ENCODE data around the gene TOP2B. TPM values are rescaled to one million over a fixed set of nuclear protein-coding genes. Genes with fewer than 3 reads are reported as not detected.
A peak's percentile ranks its signal among the peaks of the same experiment; 100 is the strongest.

TOP2B gene, protein sequence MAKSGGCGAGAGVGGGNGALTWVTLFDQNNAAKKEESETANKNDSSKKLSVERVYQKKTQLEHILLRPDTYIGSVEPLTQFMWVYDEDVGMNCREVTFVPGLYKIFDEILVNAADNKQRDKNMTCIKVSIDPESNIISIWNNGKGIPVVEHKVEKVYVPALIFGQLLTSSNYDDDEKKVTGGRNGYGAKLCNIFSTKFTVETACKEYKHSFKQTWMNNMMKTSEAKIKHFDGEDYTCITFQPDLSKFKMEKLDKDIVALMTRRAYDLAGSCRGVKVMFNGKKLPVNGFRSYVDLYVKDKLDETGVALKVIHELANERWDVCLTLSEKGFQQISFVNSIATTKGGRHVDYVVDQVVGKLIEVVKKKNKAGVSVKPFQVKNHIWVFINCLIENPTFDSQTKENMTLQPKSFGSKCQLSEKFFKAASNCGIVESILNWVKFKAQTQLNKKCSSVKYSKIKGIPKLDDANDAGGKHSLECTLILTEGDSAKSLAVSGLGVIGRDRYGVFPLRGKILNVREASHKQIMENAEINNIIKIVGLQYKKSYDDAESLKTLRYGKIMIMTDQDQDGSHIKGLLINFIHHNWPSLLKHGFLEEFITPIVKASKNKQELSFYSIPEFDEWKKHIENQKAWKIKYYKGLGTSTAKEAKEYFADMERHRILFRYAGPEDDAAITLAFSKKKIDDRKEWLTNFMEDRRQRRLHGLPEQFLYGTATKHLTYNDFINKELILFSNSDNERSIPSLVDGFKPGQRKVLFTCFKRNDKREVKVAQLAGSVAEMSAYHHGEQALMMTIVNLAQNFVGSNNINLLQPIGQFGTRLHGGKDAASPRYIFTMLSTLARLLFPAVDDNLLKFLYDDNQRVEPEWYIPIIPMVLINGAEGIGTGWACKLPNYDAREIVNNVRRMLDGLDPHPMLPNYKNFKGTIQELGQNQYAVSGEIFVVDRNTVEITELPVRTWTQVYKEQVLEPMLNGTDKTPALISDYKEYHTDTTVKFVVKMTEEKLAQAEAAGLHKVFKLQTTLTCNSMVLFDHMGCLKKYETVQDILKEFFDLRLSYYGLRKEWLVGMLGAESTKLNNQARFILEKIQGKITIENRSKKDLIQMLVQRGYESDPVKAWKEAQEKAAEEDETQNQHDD (N-terminal part only)
- 100 to 1,000 TPM in 10 of 12 donors, 10 to 100 TPM in 1, not detected in 1; 90.2 to 199 (median 152) TPM for polyA plus RNA-seq (ENCODE audit: insufficient read length in 12 of 12)
- long read RNA-seq, donor 1, result 0 reads
- long read RNA-seq, donor 2, full-length matches to known transcripts, result 9 of 9 reads
- long read RNA-seq, donor 2, partial matches to known transcripts, result 0 of 9 reads
- long read RNA-seq, donor 2, other reads (novel, unspliced or antisense), result 0 of 9 reads
- long read RNA-seq, donor 3, result 0 reads
- long read RNA-seq, donor 4, full-length matches to known transcripts, result 1 of 6 reads
- long read RNA-seq, donor 4, partial matches to known transcripts, result 5 of 6 reads
- long read RNA-seq, donor 4, other reads (novel, unspliced or antisense), result 0 of 6 reads
- long read RNA-seq, donor 5, full-length matches to known transcripts, result 2 of 2 reads
- long read RNA-seq, donor 5, partial matches to known transcripts, result 0 of 2 reads
- long read RNA-seq, donor 5, other reads (novel, unspliced or antisense), result 0 of 2 reads
- long read RNA-seq, donor 6, full-length matches to known transcripts, result 1 of 1 reads
- long read RNA-seq, donor 6, partial matches to known transcripts, result 0 of 1 reads
- long read RNA-seq, donor 6, other reads (novel, unspliced or antisense), result 0 of 1 reads
- long read RNA-seq, donor 7, full-length matches to known transcripts, result 1 of 1 reads
- long read RNA-seq, donor 7, partial matches to known transcripts, result 0 of 1 reads
- long read RNA-seq, donor 7, other reads (novel, unspliced or antisense), result 0 of 1 reads
- long read RNA-seq, donor 8, full-length matches to known transcripts, result 4 of 18 reads
- long read RNA-seq, donor 8, partial matches to known transcripts, result 14 of 18 reads
- long read RNA-seq, donor 8, other reads (novel, unspliced or antisense), result 0 of 18 reads
- long read RNA-seq, donor 9, full-length matches to known transcripts, result 1 of 12 reads
- long read RNA-seq, donor 9, partial matches to known transcripts, result 11 of 12 reads
- long read RNA-seq, donor 9, other reads (novel, unspliced or antisense), result 0 of 12 reads
- long read RNA-seq, donor 10, partial matches to known transcripts, result 5 of 5 reads
- long read RNA-seq, donor 10, other reads (novel, unspliced or antisense), result 0 of 5 reads
- long read RNA-seq, donor 11, result 0 reads

DNA sequence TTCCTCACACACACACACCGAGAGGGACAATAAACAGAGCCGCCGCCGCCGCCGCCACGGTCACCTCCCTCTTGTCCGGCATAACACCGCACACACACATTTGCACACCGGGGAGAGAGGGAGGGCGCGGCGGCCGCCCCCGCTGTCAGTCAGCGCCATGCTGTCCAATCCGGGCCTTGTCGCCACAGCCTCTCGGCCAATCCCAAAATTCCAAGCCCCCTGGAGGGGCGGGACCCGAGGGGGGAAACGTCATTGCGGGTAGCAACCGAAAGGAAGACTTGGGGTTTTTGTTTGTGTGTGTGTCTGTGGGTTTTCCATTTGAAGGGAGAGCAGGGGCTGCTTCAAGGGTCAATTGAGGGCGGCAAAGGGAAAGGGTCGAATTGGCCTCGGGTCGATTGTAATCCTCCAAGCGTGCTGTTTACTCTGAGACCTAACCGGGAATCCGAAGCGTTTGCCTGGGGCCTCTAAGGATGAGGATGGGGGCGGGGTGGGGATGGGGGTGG, at the start of gene TOP2B:
TOP2B (minus strand) TSS at position 96 of the 503 bp plus-strand sequence. CDS start 610 bp downstream, outside the sequence.
- DNase-seq, result peak; percentile 98

DNA sequence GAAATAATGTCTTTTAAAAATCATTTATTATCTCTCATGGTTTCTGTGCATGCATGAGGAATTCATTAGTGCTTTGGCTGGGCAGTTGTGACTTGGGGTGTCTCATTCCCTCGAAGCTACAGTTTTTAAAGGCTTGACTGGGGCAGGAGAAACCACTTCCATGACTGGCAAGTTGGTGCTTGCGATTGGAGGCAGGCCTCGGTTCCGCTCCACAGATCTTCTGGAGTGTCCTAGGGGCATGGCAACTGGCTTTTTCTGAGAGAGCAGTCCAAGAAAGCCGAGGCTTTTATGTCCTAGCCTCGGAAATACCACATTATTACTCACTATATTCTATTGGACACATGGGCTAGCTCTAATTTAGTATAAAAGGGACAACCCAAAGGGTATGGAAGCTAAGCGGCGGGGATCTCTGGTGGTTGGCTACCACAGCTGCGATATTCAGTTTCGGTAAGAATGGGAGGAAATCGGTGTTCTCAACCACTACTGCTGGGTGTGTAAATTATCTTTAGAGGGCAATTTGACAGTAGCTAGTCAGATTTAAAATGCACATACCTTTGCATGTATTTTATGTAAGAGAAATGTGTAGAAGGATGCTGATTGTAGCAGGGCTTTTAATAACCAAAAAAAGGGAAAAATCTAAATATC, 48.8 kb upstream of the TOP2B start:
- DNase-seq, result no peak

DNA sequence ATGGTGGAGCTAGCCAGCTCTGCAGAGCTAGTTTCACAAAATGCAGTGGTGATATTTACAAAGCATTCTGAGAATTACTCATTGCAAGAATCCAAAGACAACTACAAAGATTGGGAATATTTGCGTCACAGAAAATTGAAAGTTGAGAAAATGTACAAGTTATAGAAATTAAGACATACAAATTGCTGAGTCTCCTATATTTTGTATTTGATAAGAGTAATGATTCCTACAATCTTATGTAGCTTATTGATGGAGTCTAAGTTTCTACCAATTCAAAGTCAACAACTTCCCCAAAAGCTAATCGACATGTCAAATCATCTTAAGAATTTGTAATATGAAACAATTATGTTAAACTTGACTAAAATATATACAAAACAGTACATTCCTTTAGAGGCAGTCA, 46.4 kb upstream of the TOP2B start:
- DNase-seq, result no peak

DNA sequence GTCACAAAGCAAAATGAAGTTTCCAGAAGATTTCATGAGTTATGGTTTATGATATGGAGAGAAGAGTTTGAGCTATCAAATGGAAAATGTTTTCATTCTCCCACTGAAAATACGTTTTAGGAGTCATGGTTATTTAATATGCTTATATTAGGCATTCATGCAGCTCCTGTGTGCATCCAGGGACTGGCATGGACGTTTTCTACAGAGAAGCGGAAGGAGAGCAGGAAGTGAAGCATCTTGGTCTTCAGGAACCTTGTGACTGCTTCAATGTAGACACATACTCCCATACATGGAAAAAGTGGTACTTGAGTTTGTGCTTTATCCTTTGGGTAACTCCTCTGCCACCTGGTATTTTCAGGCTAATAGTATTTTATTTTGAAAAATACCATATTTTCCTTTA, 43.3 kb upstream of the TOP2B start:
- DNase-seq, result no peak

DNA sequence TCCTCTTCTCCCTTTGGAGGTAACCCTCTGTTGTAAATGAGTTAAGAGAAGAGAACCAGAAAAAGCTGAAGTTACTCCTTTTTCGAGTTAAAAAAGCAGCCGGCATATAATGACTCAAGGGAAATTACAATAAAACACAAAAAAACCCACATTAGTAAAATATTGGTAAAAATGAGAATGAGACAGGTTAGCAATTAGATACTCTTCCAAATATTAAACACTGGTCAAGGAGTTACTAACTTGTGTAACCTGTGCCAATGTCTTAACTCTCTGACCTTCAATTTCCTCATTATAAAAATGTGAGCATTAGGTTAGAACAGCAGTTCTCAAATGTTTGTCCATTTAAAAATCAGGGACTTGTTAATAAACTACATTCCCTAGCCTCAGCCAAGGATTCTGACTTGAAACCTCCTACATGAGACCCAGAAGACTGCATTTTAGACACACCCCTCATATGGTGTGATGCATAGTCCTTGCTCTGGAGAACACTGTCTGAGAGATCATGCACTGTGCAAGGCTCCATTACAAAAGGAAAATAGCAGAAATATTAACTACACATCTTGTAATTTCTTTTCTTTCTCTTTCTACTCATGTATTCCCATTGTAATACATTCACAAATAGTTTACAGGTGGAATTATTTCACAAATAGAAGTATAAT, 42.7 kb upstream of the TOP2B start:
- no peak for DNase-seq

DNA sequence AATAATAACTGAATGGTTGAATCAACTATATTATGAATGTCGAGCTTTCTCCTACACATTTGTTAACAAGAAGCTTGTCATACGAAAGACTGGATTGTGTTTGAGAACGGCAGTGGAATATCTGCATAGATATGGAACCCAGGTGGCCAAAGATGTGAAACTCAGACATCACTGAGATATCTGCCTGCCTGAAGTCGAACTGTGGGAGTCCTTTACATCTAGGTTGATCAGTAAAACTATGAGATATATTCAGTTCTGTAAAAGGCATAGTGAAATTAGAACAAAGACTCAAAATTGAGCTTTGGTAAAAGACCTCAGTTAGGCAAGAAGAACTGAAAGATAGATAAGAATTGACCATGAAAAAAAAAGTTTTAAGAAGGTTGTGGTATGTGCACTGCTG, 41.5 kb upstream of the TOP2B start:
- DNase-seq, result no peak

DNA sequence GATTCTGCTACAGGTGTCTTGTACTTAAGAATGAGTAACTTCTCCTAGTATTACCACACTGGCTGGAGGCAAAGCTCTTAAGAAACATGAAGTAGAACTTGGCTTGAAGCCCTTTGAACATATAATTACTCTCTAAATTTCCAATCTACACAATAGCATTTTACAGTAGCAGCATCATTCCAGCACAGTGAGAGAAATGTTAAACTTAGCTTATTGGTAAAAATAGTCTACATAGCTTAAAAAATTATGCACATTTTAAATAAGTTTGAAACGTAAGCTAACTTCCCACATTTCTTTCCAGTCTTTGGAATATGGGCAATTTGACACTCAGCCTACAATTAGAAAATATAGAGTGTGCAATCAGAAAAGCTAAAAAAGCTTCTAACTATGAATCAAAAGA, 32.8 kb upstream of the TOP2B start:
- DNase-seq, result no peak

DNA sequence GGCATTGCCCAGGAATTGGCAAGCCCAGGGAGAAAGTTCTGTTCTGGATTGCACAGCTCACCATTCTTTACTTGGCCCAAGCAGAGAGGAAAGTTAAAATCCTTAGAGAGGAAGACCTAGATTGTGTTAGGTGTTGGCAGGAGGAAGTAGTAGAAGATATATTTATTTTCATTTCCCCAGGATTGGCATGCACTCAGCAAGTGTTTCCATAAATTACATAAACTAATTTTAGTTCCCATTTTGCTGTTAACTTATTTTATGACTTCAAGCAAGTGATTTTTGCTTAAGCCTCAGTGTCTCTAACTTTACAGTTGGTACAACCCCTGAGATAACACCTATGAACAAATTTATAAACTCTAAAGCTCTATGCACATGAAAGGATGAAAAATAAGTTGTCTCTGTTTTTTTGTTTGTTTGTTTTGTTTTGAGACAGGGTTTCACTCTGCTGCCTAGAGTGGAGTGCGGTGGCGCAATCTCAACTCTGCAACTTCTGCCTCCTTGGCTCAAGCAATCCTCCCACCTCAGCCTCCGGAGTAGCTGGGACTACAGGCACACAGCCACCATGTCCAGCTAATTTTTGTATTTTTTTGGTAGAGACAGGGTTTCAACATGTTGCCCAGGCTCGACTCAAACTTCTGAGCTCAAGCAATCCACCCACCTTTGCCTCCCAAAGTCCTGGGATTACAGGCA, 31.2 kb upstream of the TOP2B start:
- no peak for DNase-seq

DNA sequence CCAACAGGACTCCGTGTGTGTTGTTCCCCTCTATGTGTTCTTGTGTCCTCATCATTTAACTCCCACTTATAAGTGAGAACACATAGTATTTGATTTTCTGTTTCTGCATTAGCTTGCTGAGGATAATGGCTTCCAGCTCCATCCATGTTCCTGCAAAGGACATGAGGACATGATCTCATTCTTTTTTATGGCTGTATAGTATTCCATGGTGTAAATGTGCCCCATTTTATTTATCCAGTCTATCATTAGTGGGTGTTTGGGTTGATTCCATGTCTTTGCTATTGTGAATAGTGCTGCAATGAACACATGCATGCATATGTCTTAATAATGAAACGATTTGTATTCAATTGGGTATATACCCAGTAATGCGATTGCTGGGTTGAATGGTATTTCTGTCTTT, 28.5 kb upstream of the TOP2B start:
- DNase-seq, result no peak

DNA sequence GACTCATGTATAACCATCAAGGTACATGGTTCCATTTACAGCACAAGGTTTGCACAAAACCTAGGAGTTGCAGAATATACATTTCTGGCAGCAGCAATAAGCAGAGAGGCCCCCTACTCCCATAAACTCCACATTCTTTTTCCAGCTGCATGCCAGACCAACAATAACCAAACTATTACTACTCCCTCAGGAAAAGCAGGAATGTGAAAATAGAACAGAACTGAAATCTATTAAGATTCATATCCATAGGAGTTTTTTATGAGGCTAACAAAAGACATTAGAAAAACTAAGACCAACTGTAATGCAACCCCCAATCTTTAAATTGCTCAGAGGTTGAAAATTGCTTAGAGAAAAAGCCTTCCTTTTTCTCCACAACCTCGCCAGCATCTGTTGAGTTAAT, 27.6 kb upstream of the TOP2B start:
- DNase-seq, result peak; percentile 31

DNA sequence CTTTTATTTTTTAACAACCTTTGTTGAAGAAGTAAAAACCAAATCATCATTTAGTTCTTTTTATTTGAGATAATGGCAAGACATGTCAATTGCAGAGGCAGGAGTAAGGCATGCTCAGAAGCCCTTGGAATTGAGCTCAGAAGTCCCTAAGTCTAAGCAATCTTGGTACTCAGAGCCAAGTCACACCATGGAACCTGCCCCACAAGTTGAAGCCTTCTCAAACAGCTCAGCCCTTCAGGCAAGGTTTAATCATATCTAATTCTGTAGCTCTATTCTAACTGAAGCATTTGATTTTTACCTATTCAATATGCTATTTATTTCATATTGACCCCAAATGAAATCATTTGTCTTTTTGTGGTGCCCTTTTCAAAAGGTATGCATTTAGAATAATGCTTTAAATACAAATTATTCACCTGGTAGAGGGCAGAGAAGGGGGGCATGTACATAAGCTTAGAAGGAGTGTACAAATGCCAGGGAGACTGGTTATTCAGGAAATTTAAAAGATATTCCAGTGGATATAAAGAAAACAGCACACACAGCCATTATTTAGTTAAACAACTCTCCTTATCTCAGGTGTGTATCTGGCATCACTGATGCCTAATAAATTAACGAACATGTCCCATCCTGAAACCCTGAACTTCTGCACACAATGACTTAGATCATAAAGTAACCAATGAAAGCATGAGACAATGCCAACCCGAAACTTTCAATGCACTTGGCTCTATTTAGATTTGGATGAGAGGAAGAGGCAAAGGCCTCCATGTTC, 26.2 kb upstream of the TOP2B start:
- DNase-seq, result no peak

DNA sequence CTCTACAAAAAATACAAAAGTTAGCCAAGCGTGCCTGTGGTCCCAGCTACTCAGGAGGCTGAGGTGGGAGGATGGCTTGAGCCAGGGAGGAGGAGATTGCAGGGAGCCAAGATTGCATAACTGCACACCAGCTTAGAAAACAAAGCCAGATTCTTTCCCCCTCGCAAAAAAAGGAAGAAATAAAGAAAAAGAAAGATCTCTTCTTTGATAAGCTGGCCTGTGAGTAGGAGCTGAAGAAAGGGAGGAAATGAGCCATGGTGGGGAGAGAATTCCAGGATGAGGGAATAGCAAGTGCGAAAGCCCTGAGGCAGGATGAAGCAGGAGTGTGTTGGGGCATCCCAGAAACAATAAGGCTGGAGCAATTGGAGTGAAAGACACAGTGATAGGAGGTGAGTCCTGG, 24.5 kb upstream of the TOP2B start:
- DNase-seq, result no peak

DNA sequence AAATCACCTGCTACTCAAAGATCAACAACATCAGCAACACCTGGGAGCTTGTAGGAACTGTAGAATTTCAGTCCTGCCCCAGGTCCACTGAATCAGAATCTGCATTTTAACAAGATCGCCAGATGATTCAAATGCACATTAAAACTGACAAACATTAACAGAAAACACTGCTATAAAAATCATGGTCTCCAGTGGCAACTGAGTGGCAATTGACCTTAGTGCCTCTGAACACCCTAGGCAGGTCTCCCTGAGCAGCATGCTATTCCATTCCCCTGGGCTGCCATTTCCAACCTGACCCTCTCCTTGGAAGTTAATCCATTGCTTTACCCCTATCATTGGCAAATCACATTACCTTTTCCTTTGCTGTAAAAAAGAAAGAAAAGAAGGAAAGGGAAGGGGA, 23.0 kb upstream of the TOP2B start:
- no peak for DNase-seq

DNA sequence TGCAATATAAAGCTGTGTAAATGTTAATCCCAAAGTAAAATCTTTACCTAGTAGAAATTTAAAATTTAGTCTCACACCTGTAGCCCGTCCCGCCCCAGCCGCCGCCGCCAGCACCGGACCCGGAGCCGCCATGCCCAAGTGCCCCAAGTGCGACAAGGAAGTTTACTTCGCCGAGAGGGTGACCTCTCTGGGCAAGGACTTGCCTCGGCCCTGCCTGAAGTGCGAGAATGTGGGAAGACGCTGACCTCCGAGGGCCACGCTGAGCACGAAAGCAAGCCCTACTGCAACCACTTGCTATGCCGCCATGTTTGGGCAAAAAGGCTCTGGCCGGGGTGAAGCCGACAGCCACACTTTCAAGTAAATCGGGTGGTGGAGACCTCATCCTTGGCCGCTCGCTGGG, 22.1 kb upstream of the TOP2B start:
- no peak for DNase-seq

DNA sequence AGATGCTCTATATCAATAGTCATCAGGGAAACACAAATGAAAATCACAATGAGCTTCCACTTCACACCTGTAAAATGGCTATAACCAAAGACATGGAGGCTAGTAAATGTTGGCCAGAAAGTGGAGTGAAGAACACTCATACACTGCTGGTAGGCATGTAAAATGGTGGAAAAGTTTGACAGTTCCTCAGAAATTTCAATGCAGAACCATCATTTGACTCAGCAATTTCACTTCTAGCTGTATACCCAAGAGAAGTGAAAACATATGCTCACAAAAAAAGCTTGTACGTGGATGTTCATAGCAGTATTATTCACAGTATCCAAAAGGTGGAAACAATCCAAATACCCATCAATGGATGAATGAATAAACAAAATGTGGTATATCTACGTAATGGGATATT, 19.2 kb upstream of the TOP2B start:
- no peak for DNase-seq

DNA sequence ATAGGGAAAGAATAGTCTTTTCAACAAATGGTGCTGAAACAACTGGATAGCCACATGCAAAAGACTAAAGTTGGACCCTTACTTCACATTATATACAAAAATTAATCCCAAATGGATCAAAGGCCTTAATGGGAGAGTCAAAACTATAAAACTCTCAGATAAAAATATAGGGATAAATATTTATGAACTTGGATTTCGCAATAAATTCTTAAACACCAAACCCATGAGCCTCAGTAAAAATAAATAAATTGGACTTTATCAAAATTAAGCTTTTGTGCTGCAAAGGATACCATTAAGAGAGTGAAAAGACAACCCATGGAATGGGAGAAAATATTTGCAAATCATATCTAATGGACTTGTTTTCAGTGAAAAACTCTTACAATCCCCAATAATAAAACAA, 18.7 kb upstream of the TOP2B start:
- no peak for DNase-seq

DNA sequence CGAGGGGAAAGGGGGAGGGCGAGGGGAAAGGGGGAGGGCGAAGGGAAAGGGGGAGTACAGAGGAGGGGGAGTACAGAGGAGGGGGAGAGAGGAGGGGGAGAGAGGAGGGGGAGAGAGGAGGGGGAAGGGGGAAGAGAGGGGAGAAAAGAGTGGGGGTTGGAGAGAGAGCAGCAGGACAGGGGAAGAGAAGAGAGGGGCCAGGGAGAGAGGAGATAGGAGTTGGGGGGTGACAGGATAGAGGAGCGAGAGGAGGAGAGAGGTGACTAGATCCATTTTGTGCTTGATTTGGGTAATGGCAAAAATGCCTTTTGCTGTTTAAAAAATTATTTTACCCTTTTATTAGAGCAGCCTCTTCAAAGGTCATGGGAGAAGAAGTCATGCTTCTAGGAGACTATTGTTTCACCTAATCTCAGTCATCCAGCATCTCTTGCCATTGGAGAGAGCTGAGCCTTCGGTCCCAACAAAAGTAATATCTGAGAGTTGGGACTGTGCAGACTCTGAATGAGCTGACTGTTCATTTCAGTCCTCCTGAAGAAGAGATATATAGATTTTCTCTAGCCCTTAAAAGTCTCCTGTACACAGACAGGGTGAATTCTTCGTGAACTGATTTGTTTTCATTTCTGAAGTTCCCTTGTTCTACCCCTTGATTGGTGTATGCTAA, 15.1 kb upstream of the TOP2B start:
- DNase-seq, result no peak

Data from muscle of arm (tissue), 14 donors.